SU-DHL-6 (cell line): ENCODE data around the gene DPP4.

ENCODE experiments used
- H2AFZ ChIP-seq: fragments of 200-600 bp; sonication (generic); 2 replicates; pipeline ENCODE4 v1.6.1; 2014; ENCODE audit warnings: low read depth, mild to moderate bottlenecking, moderate library complexity, mixed read lengths, antibody characterized with exemption, low read length; ENCODE audit not compliant: severe bottlenecking
- H3F3A ChIP-seq: fragments of 200-600 bp; shearing (Covaris generic); 2 replicates; pipeline ENCODE4 v1.6.0; 2016; ENCODE audit warnings: antibody characterized with exemption, mild to moderate bottlenecking; ENCODE audit not compliant: insufficient read depth
- H3K27ac ChIP-seq: fragments of 200-600 bp; sonication (generic); 2 replicates; pipeline ENCODE4 v1.5.1; 2016; ENCODE audit warnings: low read depth, mild to moderate bottlenecking, low read length, moderate library complexity, mixed read lengths
- H3K27me3 ChIP-seq: fragments of 200-600 bp; sonication (generic), shearing (Covaris generic); 2 replicates; pipeline ENCODE4 v1.6.0; 2014; ENCODE audit warnings: mild to moderate bottlenecking, low read length
- H3K36me3 ChIP-seq: fragments of 200-600 bp; sonication (generic); 2 replicates; pipeline ENCODE4 v1.6.1; 2014; ENCODE audit warnings: mild to moderate bottlenecking, low read length, mixed read lengths
- H3K4me2 ChIP-seq: fragments of 300-600, 200-600 bp; shearing (Covaris generic), sonication (generic); 2 replicates; pipeline ENCODE4 v1.6.0; 2014; ENCODE audit warnings: low read length, low read depth, mild to moderate bottlenecking; ENCODE audit not compliant: poor library complexity, severe bottlenecking
- H3K4me3 ChIP-seq: fragments of 200-600 bp; sonication (generic); 2 replicates; pipeline ENCODE4 v1.5.1; 2014; ENCODE audit warnings: antibody characterized with exemption, low read length, mild to moderate bottlenecking, mixed read lengths; ENCODE audit not compliant: insufficient read depth, poor library complexity, severe bottlenecking
- H3K79me2 ChIP-seq: fragments of 200-600 bp; sonication (generic); 2 replicates; pipeline ENCODE4 v1.6.1; 2014; ENCODE audit warnings: mild to moderate bottlenecking, low read length, moderate library complexity; ENCODE audit not compliant: insufficient read depth
- H3K9ac ChIP-seq: fragments of 200-600 bp; sonication (generic); 2 replicates; pipeline ENCODE4 v1.7.0; 2014; ENCODE audit warnings: mild to moderate bottlenecking, low read length
- H3K9me2 ChIP-seq: fragments of 200-600 bp; sonication (generic); replicated peaks from 2 replicates; pipeline ENCODE4 v1.6.1; 2014; ENCODE audit warnings: low read length; ENCODE audit not compliant: insufficient read depth
- H3K9me3 ChIP-seq: fragments of 200-600 bp; sonication (generic); 2 replicates; pipeline ENCODE4 v1.6.1; 2014; ENCODE audit warnings: low read length, mixed read lengths; ENCODE audit not compliant: insufficient read depth
- H4K20me1 ChIP-seq: fragments of 200-600 bp; sonication (generic); 2 replicates; pipeline ENCODE4 v1.6.1; 2014; ENCODE audit warnings: low read depth, mild to moderate bottlenecking, antibody characterized with exemption, low read length, moderate library complexity, mixed read lengths
- CTCF ChIP-seq: fragments of 200-600 bp; sonication (generic); IDR thresholded peaks from one replicate; pipeline ENCODE4 v1.5.1; 2017; ENCODE audit warnings: antibody characterized with exemption, mild to moderate bottlenecking, low read length, moderate library complexity; ENCODE audit not compliant: insufficient read depth, poor library complexity, severe bottlenecking
- EZH2phosphoT487 ChIP-seq: fragments of 200-600 bp; sonication (generic), shearing (Covaris generic); conservative IDR thresholded peaks from 2 replicates; pipeline ENCODE4 v1.6.1; 2018; ENCODE audit warnings: mild to moderate bottlenecking, antibody characterized with exemption, low read length, moderate library complexity, mixed read lengths

The DPP4 gene

GRCh38 chr2:161988589-161988988, 85.4 kb downstream of the DPP4 start:
- Histone ChIP-seq H3K27ac (no peak overlapping the region), H2AFZ (no peak overlapping the region), H4K20me1 (no peaks in the 10 kb centered on the region), H3K9me2 (no peaks in the 10 kb centered on the region), H3K4me2 (no peak overlapping the region), H3K27me3 (no peaks in the 10 kb centered on the region), H3K36me3 (no peaks in the 10 kb centered on the region), H3K4me3 (no peak overlapping the region), H3K9ac (no peak overlapping the region), H3F3A (no peaks in the 10 kb centered on the region), H3K9me3 (no peaks in the 10 kb centered on the region), H3K79me2 (no peaks in the 10 kb centered on the region)
- TF ChIP-seq CTCF, result no peak
- TF ChIP-seq EZH2phosphoT487, result no peak

GRCh38 chr2:161987311-161987710, 86.7 kb downstream of the DPP4 start:
- Histone ChIP-seq H3K27me3 (no peaks in the 10 kb centered on the region), H3K9ac (no peak overlapping the region), H4K20me1 (no peaks in the 10 kb centered on the region), H3K4me2 (no peak overlapping the region), H3K79me2 (no peaks in the 10 kb centered on the region), H3K9me2 (no peaks in the 10 kb centered on the region), H3K36me3 (no peaks in the 10 kb centered on the region), H2AFZ (no peak overlapping the region), H3K27ac (no peak overlapping the region), H3F3A (no peaks in the 10 kb centered on the region), H3K4me3 (no peak overlapping the region), H3K9me3 (no peaks in the 10 kb centered on the region)
- TF ChIP-seq CTCF, result no peak
- TF ChIP-seq EZH2phosphoT487, result no peak

GRCh38 chr2:161983866-161984265, 90.1 kb downstream of the DPP4 start:
- Histone ChIP-seq H3K79me2 (no peaks in the 10 kb centered on the region), H3K27ac (no peak overlapping the region), H3F3A (no peaks in the 10 kb centered on the region), H3K9me3 (no peaks in the 10 kb centered on the region), H3K9me2 (no peaks in the 10 kb centered on the region), H3K4me2 (no peak overlapping the region), H3K27me3 (no peaks in the 10 kb centered on the region), H3K9ac (no peak overlapping the region), H4K20me1 (no peaks in the 10 kb centered on the region), H3K4me3 (no peak overlapping the region), H3K36me3 (no peaks in the 10 kb centered on the region), H2AFZ (no peak overlapping the region)
- TF ChIP-seq EZH2phosphoT487, result no peak
- no peak for TF ChIP-seq CTCF

GRCh38 chr2:161983331-161983651, 90.7 kb downstream of the DPP4 start:
- Histone ChIP-seq H2AFZ (no peak overlapping the region), H3K27me3 (no peaks in the 10 kb centered on the region), H3K4me2 (no peak overlapping the region), H4K20me1 (no peaks in the 10 kb centered on the region), H3F3A (no peaks in the 10 kb centered on the region), H3K9ac (no peak overlapping the region), H3K36me3 (no peaks in the 10 kb centered on the region), H3K79me2 (no peaks in the 10 kb centered on the region), H3K9me2 (no peaks in the 10 kb centered on the region), H3K9me3 (no peaks in the 10 kb centered on the region), H3K4me3 (no peak overlapping the region), H3K27ac (no peak overlapping the region)
- TF ChIP-seq CTCF (no peak), EZH2phosphoT487 (no peak)
